HepG2 (cell line): Measurements from ENCODE around the gene SMOC1. TPM values are rescaled to one million over a fixed set of nuclear protein-coding genes. Genes with fewer than 3 reads are reported as not detected.

ENCODE experiments used
- ATAC-seq: fragments of 200-7000 bp; cut with Tn5 transposase; 3 replicates; pipeline ENCODE4 v1.9.1; 2020; ENCODE audit warnings: mild to moderate bottlenecking, moderate library complexity
- BruUV-seq: library from RNA; stranded (reverse); fragments of 400-500 nt; replicated peaks from 2 replicates; lab custom pipeline; 2021; lab: Mats Ljungman, UMichigan
- CTCF ChIA-PET: fragments of 300-600 bp; formaldehyde crosslinking; extraction: SDS; loops from one replicate; lab custom pipeline; 2021; ENCODE audit warnings: low total read pairs, inconsistent platforms, low intra/inter-chr PET ratio; lab: Yijun Ruan, JAX
- POLR2A ChIA-PET: fragments of 350-600 bp; sonication (Branson Sonifier 250); formaldehyde crosslinking; loops from one replicate; lab custom pipeline; 2020; ENCODE audit warnings: antibody characterized with exemption, inconsistent platforms; lab: Yijun Ruan, JAX
- DNase-seq: peaks from one replicate; pipeline ENCODE4 v3.0.0-alpha.2; 2015; ENCODE audit warnings: low spot score
- FAIRE-seq: peaks from 3 replicates; lab custom pipeline; 2011; peaks lifted over from hg19 to GRCh38; lab: Jason Lieb, UNC
- H2AFZ ChIP-seq: one replicate; pipeline ENCODE4 v1.6.1; 2011; ENCODE audit warnings: low read length, inconsistent platforms
- H3K27ac ChIP-seq: fragments of 300-600 bp; 3 replicates; pipeline ENCODE4 v1.8.0; 2011; ENCODE audit warnings: mixed run types, mild to moderate bottlenecking, mixed read lengths, low read length, inconsistent platforms; ENCODE audit not compliant: insufficient read depth; ENCODE audit errors: extremely low read length
- H3K27me3 ChIP-seq, 2 experiments: fragments of 200-600 bp in 1 of 2; 2 replicates in 1 of 2; 3 replicates in 1 of 2; pipeline versions ENCODE4 v1.6.0 to v1.8.0; 2011; ENCODE audit warnings: low read length in 2 of 2, mild to moderate bottlenecking in 2 of 2, moderate library complexity in 2 of 2, inconsistent platforms in 1 of 2; ENCODE audit not compliant: insufficient read depth in 2 of 2, control insufficient read depth in 1 of 2
- H3K36me3 ChIP-seq, 2 experiments: fragments of 200-600 bp in 1 of 2; replicated peaks in 1 of 2; 2 replicates in 1 of 2; 3 replicates in 1 of 2; pipeline versions ENCODE4 v1.5.1 to v1.8.0; 2011; ENCODE audit warnings: low read length in 2 of 2, inconsistent platforms in 1 of 2; ENCODE audit not compliant: insufficient read depth in 2 of 2, control insufficient read depth in 1 of 2
- H3K4me1 ChIP-seq: 2 replicates; pipeline ENCODE4 v1.5.1; 2012; ENCODE audit warnings: low read length, inconsistent platforms; ENCODE audit not compliant: insufficient read depth
- H3K4me2 ChIP-seq: 2 replicates; pipeline ENCODE4 v1.6.0; 2011; ENCODE audit warnings: low read depth, low read length, inconsistent platforms
- H3K4me3 ChIP-seq, 3 experiments: fragments of 200-600 bp in 1 of 3; sonication (generic), shearing (Covaris generic) in 1 of 3; replicated peaks in 1 of 3; 2 replicates each; pipeline ENCODE4 v1.5.1; 2011 to 2016; ENCODE audit warnings: low read length in 3 of 3, inconsistent platforms in 2 of 3, low read depth in 2 of 3, mild to moderate bottlenecking in 2 of 3, control low read depth in 1 of 3, mixed read lengths in 1 of 3; ENCODE audit not compliant: insufficient read depth in 1 of 3
- H3K79me2 ChIP-seq: one replicate; pipeline ENCODE4 v1.6.1; 2011; ENCODE audit warnings: low read length, inconsistent platforms; ENCODE audit not compliant: insufficient read depth
- H3K9ac ChIP-seq: 2 replicates; pipeline ENCODE4 v1.6.0; 2011; ENCODE audit warnings: mild to moderate bottlenecking, low read depth, low read length, inconsistent platforms; ENCODE audit not compliant: insufficient read depth
- H3K9me3 ChIP-seq: 2 replicates; pipeline ENCODE4 v1.5.1; 2012; ENCODE audit warnings: mild to moderate bottlenecking, low read length
- H4K20me1 ChIP-seq: 2 replicates; pipeline ENCODE4 v1.6.0; 2011; ENCODE audit warnings: inconsistent platforms, mild to moderate bottlenecking, low read length, moderate library complexity; ENCODE audit not compliant: insufficient read depth
- MAF1 ChIP-seq: sonication (generic); formaldehyde crosslinking; IDR thresholded peaks from 2 replicates; pipeline ENCODE4 v1.5.0; 2020; ENCODE audit warnings: missing genetic modification reagents, borderline replicate concordance
- ZNF687 ChIP-seq: sonication (generic); formaldehyde crosslinking; IDR thresholded peaks from 2 replicates; pipeline ENCODE4 v1.5.1; 2020; ENCODE audit warnings: mild to moderate bottlenecking, missing genetic modification reagents, moderate library complexity
- ZNF740 ChIP-seq: sonication (generic); formaldehyde crosslinking; IDR thresholded peaks from 2 replicates; pipeline ENCODE4 v1.4.0; 2020; ENCODE audit warnings: missing genetic modification reagents
- WGBS: methylation state at CpG from one replicate; pipeline ENCODE4 v1.1.6; 2017; ENCODE audit warnings: low lambda C conversion rate; 5-methylcytosine and 5-hydroxymethylcytosine counted together
- in situ Hi-C: cut with HindIII; loops from 2 replicates; pipeline ENCODE4 v1.10.0; 2017; ENCODE audit warnings: low pct_unique_long_range_greater_than_20kb; ENCODE audit not compliant: extremely low pct_ligation_motif_present
- intact Hi-C: fragments of 100-400 bp; cut with micrococcal nuclease; formaldehyde crosslinking; loops from one replicate; pipeline ENCODE4 v1.10.0; 2022; ENCODE audit not compliant: unreplicated experiment
- polyA plus RNA-seq, 8 experiments: library from polyadenylated mRNA; depleted of rRNA in 3 of 8; stranded (reverse) in 7 of 8; unstranded in 1 of 8; fragments of >200 nt; fragmentation: Illumina TruSeq in 4 of 8; extraction: Trizol in 4 of 8; gene quantifications; 2 replicates each; pipeline versions ENCODE4 v1.2.1 to v1.2.3, GENCODE V29; 2011 to 2016; ENCODE audit warnings: low read depth in 4 of 8, missing spikeins in 1 of 8, mixed read lengths in 1 of 8; ENCODE audit not compliant: insufficient read depth in 1 of 8
- total RNA-seq, 5 experiments: library from RNA; depleted of rRNA; stranded (reverse); fragments of >200 nt; fragmentation: Illumina TruSeq; extraction: Trizol; gene quantifications; 2 replicates each; pipeline ENCODE4 v1.2.3, GENCODE V29; 2016; ENCODE audit warnings: low read depth in 1 of 5

The SMOC1 gene
- total and polyA plus RNA-seq, 2 of the 13 experiments (the other 11 are each of a cell fraction or from before 2014, with no cell fraction given) = 17.8 to 35.6 TPM

- no peak for FAIRE-seq
- DNase-seq = no peak
- Histone ChIP-seq H3K27ac (no peak overlapping the region), H3K79me2 (no peaks in the 10 kb centered on the region), H2AFZ (no peak overlapping the region), H3K4me1 (peaks cover 73% of the 10 kb centered on the region), H3K9me3 (no peaks in the 10 kb centered on the region), H3K4me2 (no peak overlapping the region), H3K36me3 (no peaks in the 10 kb centered on the region), H3K27me3 (no peaks in the 10 kb centered on the region), H4K20me1 (no peaks in the 10 kb centered on the region), H3K9ac (no peak overlapping the region), H3K4me3 (no peak overlapping the region)
- CTCF ChIA-PET = no interaction called here
- WGBS = 92% methylated on average over 6 of the region's 7 CpGs
- peak; percentile 24; the same call in 1 of the 2 replicates for TF ChIP-seq ZNF687 (CRISPR knock-in tag)
- peak; percentile 49; the same call in 1 of the 2 replicates for TF ChIP-seq ZNF740 (CRISPR knock-in tag)
- no peak for TF ChIP-seq MAF1 (CRISPR knock-in tag)
- ATAC-seq = no peak
- intact Hi-C loops (no loop called here), in situ Hi-C loops (no loop called here)
- POLR2A ChIA-PET = no interaction called here
- BruUV-seq = no TSS peak
Observed at GRCh38 chr14:69853774-69854173, 25.4 kb upstream of the SMOC1 start.
